Gastroesophageal sphincter (tissue), 3 donors: Measurements from ENCODE around the gene ATP9A.

Source experiments
- CTCF ChIP-seq, 4 experiments: fragments of 200-600 bp in 2 of 4; fragments of 450-650 bp in 2 of 4; sonication (generic) in 1 of 4; IDR thresholded peaks; one replicate each; pipeline ENCODE4 v1.5.1; 2017 to 2019; ENCODE audit warnings: antibody characterized with exemption in 4 of 4, mild to moderate bottlenecking in 2 of 4, moderate library complexity in 2 of 4
- POLR2A ChIP-seq, 2 donors: fragments of 450-650 bp; IDR thresholded peaks; one replicate each; pipeline ENCODE4 v1.6.1; 2017; ENCODE audit warnings: antibody characterized with exemption in 2 of 2, mild to moderate bottlenecking in 2 of 2, moderate library complexity in 1 of 2
- POLR2AphosphoS5 ChIP-seq: sonication (generic); formaldehyde crosslinking; IDR thresholded peaks from one replicate; pipeline ENCODE4 v1.6.1; 2017; ENCODE audit warnings: antibody characterized with exemption

GRCh38 chr20:51624157-51624731 is 143.9 kb downstream of the ATP9A start:
- peak in 2 of 4 experiments; percentile 48 to 60 for TF ChIP-seq CTCF (IDR thresholded peaks at IDR 0.05)
- no peak for TF ChIP-seq POLR2A (IDR thresholded peaks at IDR 0.05)
- no peak for TF ChIP-seq POLR2AphosphoS5
